ENCODE results near the gene SPTBN4.

DNA sequence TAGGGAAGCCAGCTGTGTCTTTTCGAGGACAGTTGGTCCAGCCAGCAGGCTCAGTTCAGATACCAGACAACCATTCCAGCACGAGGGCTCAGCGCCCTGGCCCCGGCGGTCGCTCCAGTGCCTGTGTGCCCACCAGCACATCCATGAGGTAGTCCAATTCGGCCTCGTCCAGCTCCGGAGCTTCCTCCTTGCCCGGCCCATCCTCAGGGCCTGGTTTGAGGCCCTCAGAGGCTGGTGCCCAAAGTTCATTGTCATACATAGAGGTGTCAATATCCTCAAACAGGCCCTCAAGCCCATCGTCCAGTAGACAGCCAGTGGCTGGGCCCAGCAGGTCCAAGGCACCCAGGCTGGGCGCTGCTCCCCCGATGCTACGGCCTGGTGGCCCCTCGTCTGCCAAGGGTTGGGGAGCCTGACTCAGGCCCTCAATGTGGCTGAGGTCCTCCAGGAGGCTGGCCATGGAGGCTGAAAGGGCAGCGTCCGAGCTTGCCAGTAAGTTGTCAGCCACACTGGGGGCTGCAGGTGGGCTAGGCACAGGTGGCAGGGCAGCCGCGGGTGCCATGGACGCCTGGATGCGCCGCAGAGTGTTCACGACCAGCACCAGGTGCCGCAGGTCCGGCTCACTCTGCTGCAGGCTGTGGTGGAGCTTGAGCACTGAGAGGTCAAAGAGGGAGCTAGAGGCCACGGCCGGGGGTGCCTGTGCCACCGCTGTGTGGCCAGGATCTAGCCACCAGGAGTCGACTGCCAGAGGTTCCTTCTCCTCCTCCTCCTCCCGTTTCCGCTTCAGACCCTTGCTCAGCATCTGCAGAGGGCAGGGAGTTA, 43.8 kb upstream of the SPTBN4 start:
- TF ChIP-seq, protein P1, sequence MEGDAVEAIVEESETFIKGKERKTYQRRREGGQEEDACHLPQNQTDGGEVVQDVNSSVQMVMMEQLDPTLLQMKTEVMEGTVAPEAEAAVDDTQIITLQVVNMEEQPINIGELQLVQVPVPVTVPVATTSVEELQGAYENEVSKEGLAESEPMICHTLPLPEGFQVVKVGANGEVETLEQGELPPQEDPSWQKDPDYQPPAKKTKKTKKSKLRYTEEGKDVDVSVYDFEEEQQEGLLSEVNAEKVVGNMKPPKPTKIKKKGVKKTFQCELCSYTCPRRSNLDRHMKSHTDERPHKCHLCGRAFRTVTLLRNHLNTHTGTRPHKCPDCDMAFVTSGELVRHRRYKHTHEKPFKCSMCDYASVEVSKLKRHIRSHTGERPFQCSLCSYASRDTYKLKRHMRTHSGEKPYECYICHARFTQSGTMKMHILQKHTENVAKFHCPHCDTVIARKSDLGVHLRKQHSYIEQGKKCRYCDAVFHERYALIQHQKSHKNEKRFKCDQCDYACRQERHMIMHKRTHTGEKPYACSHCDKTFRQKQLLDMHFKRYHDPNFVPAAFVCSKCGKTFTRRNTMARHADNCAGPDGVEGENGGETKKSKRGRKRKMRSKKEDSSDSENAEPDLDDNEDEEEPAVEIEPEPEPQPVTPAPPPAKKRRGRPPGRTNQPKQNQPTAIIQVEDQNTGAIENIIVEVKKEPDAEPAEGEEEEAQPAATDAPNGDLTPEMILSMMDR (conservative IDR thresholded peaks at IDR 0.05; ENCODE audit: low read depth, low read length), result no peak
- no peak for TF ChIP-seq EZH2 (IDR thresholded peaks at IDR 0.05; ENCODE audit: low read length, unreplicated experiment)
- TF ChIP-seq EZH2phosphoT487 (IDR thresholded peaks at IDR 0.05; ENCODE audit: borderline replicate concordance, low read length), result no peak
